A673 (cell line): ENCODE measurements around the gene ZNF446. TPM values are rescaled to one million over a fixed set of nuclear protein-coding genes. Genes with fewer than 3 reads are reported as not detected.

ENCODE experiments used
- BruUV-seq: library from RNA; stranded (reverse); fragments of 400-500 nt; replicated peaks from 2 replicates; lab custom pipeline; 2021; lab: Mats Ljungman, UMichigan
- CTCF ChIA-PET: fragments of 300-600 bp; sonication (Branson Sonifier 250); formaldehyde crosslinking; loops from one replicate; lab custom pipeline; 2022; ENCODE audit warnings: antibody characterized with exemption; lab: Charles Lee
- POLR2A ChIA-PET: fragments of 300-600 bp; sonication (Branson Sonifier 250); formaldehyde crosslinking; loops from one replicate; lab custom pipeline; 2022; ENCODE audit warnings: antibody characterized with exemption; ENCODE audit not compliant: low non-redundant PET; lab: Charles Lee
- DNase-seq: peaks from one replicate; pipeline ENCODE4 v3.0.0-alpha.2; 2015; ENCODE audit warnings: low spot score
- H3K27ac ChIP-seq: fragments of 200-600 bp; sonication (generic); 2 replicates; pipeline ENCODE4 v1.5.1; 2016; ENCODE audit warnings: mixed run types, low read depth, mild to moderate bottlenecking, mixed read lengths, antibody characterized with exemption, low read length; ENCODE audit not compliant: poor library complexity, severe bottlenecking
- H3K27me3 ChIP-seq: fragments of 200-600 bp; sonication (generic); replicated peaks from 2 replicates; pipeline ENCODE4 v1.6.1; 2017; ENCODE audit warnings: mixed run types, low read depth, mild to moderate bottlenecking, mixed read lengths, antibody characterized with exemption, low read length; ENCODE audit not compliant: insufficient read depth, poor library complexity
- H3K36me3 ChIP-seq: fragments of 200-600 bp; sonication (generic); 2 replicates; pipeline ENCODE4 v1.6.1; 2016; ENCODE audit warnings: mixed run types, mild to moderate bottlenecking, mixed read lengths, antibody characterized with exemption, low read length; ENCODE audit not compliant: insufficient read depth, poor library complexity, severe bottlenecking
- H3K4me1 ChIP-seq: fragments of 200-600 bp; sonication (generic); 2 replicates; pipeline ENCODE4 v1.6.1; 2017; ENCODE audit warnings: mixed run types, mild to moderate bottlenecking, mixed read lengths, antibody characterized with exemption, low read length; ENCODE audit not compliant: insufficient read depth, poor library complexity, severe bottlenecking
- H3K4me3 ChIP-seq: fragments of 200-600 bp; sonication (generic); 2 replicates; pipeline ENCODE4 v1.5.1; 2016; ENCODE audit warnings: low read depth, mixed run types, mild to moderate bottlenecking, mixed read lengths, low read length; ENCODE audit not compliant: poor library complexity, severe bottlenecking
- H3K9me3 ChIP-seq: fragments of 200-600 bp; sonication (generic); 2 replicates; pipeline ENCODE4 v1.6.1; 2016; ENCODE audit warnings: mixed run types, low read depth, mild to moderate bottlenecking, mixed read lengths, antibody characterized with exemption, low read length; ENCODE audit not compliant: poor library complexity, severe bottlenecking
- CTCF ChIP-seq: fragments of 300-800, 200-600 bp; sonication (generic); conservative IDR thresholded peaks from 2 replicates; pipeline ENCODE4 v1.5.1; 2017; ENCODE audit warnings: low read depth, mild to moderate bottlenecking, antibody characterized with exemption, low read length, moderate library complexity, mixed read lengths
- EZH2 ChIP-seq: fragments of 200-600 bp; sonication (generic); IDR thresholded peaks from 2 replicates; pipeline ENCODE4 v1.6.1; 2017; ENCODE audit warnings: borderline replicate concordance, low read depth, mild to moderate bottlenecking, mixed read lengths, antibody characterized with exemption, low read length; ENCODE audit not compliant: poor library complexity, severe bottlenecking
- intact Hi-C: fragments of 100-400 bp; cut with micrococcal nuclease; formaldehyde crosslinking; loops from one replicate; pipeline ENCODE4 v1.10.0; 2022; ENCODE audit not compliant: unreplicated experiment
- total RNA-seq: library from RNA; stranded (reverse); gene quantifications from 2 replicates; pipeline ENCODE4 v1.2.3, GENCODE V29; 2021

The ZNF446 gene
- total RNA-seq, 1 experiment from 2014 or later: 7.7 TPM

GRCh38 chr19:58513213-58513693 is 37.1 kb downstream of the ZNF446 start:
- H3K36me3 ChIP-seq: peaks cover 11% of the 10 kb centered on the region
- ChIA-PET CTCF (interaction anchor here (0.7 kb wide), 1 partner anchor 45 kb away, joined by 3 read pairs; no protein-coding TSS in a partner anchor), POLR2A (no interaction called here)

GRCh38 chr19:58513694-58514563 is 37.8 kb downstream of the ZNF446 start:
- POLR2A ChIA-PET: interaction anchor here (0.9 kb wide), 1 partner anchor 61 kb away, joined by 3 read pairs; no protein-coding TSS in a partner anchor

More at GRCh38 chr19:58513213-58513693, 37.1 kb downstream of the ZNF446 start:
- TF ChIP-seq EZH2 (no peak), CTCF (no peak)
- Histone ChIP-seq H3K4me3 (no peak overlapping the region), H3K4me1 (peaks cover 19% of the 10 kb centered on the region), H3K9me3 (no peaks in the 10 kb centered on the region), H3K27me3 (no peaks in the 10 kb centered on the region), H3K27ac (peak overlapping the region; percentile 77)
- intact Hi-C loops: no loop called here
- no TSS peak for BruUV-seq
- DNase-seq: no peak

More at GRCh38 chr19:58513694-58514563, 37.8 kb downstream of the ZNF446 start:
- peaks cover 24% of the 10 kb centered on the region for H3K4me1 ChIP-seq
- no peaks in the 10 kb centered on the region for H3K27me3 ChIP-seq
- H3K27ac ChIP-seq: peak overlapping the region; percentile 77
- peak; percentile 87 for TF ChIP-seq CTCF
- no peak for TF ChIP-seq EZH2
- peak; percentile 97 for DNase-seq
- H3K9me3 ChIP-seq: no peaks in the 10 kb centered on the region
- BruUV-seq: no TSS peak
- CTCF ChIA-PET: interaction anchor here (0.7 to 0.8 kb wide), 4 partner anchors 13 to 209 kb away, joined by 3 to 12 read pairs (median 5); no protein-coding TSS in a partner anchor
- H3K4me3 ChIP-seq: peak overlapping the region; percentile 49
- H3K36me3 ChIP-seq: peaks cover 11% of the 10 kb centered on the region
- intact Hi-C loops: no loop called here
